Measurements from ENCODE around the gene IARS2.
A peak's percentile ranks its signal among the peaks of the same experiment; 100 is the strongest.
"Not testable (repeated sequence)": the region's sequence is repeated elsewhere in the genome, so short reads cannot be mapped to it uniquely, and the experiment has no call there.

IARS2 gene
- total RNA-seq = 72.1 to 239 (median 185) reads per million in 18 experiments

DNA sequence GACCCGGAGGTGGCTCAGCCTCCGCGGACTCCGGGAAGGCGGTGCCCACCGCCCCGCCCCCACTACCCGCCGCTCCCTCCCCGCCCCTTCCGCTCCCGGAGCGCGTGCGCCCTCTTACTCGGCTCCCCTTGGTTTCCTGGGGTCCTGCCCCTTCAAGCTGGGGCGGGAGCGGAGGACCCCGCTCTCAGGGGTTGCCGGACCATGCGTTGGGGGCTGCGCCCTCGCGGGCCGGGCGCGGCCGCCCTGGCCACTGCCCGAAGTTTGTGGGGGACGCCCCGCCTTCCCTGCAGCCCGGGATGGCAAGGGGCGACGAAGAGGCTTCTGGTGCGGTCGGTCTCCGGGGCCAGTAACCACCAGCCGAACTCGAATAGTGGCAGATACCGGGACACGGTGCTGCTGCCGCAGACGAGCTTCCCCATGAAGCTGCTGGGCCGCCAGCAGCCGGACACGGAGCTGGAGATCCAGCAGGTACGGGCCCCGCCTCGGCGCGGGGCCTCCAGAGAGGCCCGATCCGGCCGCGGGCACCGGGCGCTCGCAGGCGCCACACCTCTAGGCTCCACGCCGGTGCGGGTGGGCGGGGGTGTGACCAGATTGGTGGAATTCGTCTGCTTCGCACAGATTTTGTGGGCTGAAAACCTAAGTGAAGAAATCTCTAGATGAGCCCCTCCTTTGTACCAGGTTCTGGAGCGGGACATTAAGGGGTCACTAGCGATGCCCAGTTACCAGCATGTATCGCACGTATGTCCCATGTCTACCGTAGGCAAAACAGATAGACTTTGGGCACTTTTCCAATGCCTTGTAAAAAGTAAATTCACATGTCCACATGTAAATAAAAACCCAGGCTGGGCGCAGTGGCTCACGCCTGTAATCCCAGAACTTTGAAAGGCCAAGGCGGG, at the start of gene IARS2:
TSS of gene IARS2 (plus strand) at position 117 of the 896 bp plus-strand sequence. CDS start at position 202, 85 bp downstream.
- DNase-seq = peak; percentile 82 to 89

DNA sequence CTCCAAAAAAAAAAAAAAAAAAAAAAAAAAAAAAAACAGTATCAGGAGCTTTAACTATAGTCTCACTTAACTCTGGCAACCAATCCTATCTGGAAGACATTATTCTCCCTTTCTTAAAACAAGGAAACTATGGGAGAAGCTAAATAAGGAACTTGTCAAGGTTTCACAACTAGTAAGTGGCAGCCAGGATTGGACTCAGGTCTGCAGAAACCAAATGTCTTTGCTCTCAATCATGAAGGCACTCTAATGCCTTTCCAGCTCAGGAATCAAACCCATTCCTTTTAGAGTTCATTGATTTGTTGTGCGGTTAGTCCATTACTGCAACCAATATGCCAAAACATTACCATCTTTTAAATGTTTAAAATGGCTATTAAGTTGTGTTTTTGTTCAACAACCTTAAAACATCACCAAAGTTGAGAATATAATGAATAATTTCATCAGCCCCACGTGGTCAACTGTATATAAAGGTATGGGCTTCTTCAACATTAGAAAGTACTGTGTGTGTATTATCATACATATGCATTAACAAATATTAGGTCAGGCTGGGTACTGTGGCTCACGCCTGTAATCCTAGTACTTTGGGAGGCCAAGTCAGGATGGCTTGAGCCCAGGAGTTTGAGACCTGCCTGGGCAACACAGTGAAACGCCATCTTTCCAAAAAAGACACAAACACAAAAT, 49.1 kb upstream of the IARS2 start:
- DNase-seq = peak; percentile 50 to 60

DNA sequence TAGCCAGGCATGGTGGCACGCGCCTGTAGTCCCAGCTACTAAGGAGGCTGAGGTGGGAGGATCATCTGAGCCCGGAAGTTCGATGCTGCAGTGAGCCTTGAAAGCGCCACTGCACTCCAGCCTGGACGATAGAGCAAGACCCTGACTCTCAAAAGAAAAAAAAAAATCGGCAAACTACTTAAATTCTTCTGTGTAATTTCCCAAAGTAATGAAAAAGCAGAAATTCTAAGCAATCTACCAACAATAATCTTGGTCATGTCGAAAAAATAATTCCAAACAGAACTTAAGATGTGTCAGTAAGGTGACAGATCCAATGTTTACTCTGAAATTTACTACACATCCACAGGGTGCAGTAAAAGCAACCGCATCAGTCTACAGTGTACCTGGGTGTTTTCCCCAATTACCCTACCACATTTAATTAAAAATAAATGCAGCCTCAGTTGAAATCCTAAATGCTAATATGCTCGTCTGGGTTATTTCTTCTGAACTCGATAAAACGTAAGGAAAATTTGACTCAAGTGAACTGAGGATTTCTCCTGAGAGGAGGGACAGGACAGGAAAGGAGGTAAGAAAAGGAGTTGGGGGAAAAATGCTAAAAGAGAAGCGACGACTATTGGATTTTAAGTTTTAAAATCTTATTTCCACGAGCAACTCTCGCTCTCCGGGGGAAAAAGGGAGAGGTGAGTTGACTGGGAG, 48.4 kb upstream of the IARS2 start:
- DNase-seq = no peak

DNA sequence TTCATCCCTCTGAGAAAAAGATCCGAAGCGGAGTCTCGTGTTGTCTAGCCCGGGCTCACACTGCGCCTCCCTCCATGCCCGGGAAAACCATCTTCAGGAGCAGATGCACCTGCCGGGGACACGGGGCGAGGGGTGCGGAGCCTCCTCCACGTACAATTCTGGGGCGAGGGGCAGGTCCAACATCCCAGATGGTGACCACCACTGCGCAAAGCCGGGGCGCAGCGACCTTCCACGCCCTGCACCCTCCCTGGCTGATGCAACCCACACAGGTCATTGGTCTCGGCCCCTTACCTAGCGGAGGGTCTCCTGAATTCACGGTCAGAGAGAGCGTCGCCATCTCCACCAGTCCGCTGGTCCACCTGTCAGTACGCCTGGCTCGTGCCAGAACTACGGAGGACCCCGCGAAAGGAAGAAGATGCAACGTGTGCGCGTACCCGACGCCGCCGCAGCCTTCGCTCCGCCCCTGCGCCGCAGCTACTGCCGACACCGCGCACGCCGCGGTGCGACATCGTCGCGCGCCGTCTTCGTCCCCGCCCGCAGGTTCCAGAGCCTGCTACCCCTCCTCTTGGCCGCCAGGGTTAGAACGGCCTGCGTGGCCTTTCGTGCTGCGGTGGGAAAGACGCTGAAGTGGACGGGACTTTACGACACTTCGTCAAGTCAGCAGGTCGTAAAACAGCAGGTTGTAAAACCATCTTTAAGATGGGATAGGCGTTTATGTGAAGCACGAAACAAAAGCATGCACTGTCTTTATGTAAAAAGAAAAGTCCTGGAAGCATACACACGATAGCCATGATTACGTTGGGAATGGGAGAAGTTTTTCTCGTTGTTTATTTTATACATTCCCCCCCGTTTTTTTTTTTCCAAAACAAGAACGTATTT, 47.6 kb upstream of the IARS2 start, which contains the start of gene EPRS1:
TSS of gene EPRS1 (minus strand) at position 454 of the 879 bp plus-strand sequence. CDS start at position 337, 117 bp downstream.
- peak; percentile 97 to 98 for DNase-seq

DNA sequence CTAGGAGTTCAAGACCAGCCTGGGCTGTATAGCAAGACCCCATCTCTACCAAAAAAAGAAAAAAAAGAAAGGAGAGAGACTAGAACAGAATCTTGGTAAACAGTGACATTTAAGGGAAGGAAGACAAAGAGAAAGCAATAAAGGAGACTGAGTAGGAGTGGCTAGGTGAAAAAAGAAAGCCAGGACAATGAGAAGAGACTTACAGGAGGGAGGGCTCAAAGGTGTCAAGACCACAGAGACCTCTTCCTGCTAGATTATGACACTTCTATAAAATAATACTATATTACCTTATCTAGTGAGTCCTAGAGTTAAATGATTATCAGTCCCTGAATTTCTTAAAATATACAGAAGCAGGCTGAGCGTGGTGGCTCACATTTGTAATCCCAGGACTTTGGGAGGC, 37.6 kb upstream of the IARS2 start:
- DNase-seq = no peak

DNA sequence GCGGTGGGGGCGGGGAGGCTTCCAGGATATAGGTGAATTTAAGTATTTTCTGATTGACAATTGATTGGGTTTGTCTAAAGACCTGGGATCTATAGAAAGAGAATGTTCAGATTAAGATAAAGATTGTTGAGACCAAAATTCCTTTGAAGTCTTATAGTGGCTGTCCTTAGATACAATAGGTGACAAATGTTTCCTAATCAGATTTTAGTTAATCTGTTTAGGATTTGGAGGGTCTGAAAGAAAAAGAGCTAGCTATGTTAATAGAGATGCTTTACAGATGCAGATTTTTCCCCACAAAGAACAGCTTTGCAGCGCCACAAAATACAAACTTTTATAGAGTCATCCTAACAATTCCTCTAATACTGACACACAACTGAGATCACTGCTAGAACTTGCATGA, 33.1 kb upstream of the IARS2 start:
- no peak for DNase-seq

DNA sequence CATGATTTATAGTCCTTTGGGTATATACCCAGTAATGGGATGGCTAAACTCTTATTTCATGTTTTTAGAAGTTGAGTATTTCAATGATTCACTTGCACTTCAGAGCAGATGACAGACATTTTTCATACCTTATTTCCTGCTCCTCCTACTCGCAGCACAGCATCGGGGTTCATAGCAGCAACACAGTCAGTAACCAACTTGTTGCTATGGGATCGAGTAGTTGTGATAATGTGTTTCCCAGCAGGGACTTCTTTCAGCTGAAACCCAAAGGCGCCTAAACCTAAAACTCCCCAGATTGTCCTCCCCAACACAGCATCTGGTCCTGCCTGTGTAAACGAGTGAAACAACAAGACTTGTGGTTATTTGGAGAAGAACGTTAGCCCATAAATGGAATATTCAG, 31.3 kb upstream of the IARS2 start:
- DNase-seq = no peak

DNA sequence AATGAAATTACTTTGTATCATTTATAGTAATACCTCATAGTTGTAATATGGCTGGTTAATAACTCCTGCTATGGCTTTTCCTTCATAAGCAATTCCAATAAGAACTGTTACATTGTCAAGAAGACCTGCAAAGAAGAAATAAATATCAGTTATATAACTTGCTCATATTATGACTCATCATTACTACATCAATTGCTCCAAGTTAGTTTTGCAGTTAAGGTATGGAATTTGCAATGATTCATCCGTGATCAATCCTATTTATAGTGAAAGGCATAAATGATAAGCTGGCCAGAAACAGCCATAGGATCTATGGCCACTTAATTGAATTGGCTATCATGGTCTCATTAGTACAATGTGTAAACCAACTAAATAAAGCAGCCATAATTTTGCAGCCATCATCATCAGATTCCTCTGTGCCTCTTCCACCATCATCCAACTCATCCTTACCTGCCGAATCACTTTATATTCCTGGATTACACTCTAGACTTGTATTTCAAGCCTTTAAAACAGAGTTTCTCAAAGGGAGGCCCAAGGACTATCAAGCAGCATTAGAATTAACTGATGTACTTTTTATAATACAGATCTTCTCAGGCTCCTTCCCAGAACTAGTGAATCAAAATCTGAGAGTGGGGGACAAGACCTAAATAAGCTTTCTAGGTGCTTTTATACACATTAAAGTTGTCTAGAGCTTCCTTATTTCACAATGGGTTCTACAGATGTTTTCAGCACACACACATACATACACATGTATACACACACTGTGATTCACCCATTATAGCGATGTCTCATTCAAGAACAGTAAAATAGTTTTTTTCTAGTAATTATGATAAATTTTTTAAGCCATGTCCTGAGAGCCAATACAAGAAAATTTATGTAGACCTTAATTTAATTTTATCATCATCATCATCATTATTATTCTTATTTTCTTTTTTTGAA, 26.4 kb upstream of the IARS2 start:
- DNase-seq = no peak

DNA sequence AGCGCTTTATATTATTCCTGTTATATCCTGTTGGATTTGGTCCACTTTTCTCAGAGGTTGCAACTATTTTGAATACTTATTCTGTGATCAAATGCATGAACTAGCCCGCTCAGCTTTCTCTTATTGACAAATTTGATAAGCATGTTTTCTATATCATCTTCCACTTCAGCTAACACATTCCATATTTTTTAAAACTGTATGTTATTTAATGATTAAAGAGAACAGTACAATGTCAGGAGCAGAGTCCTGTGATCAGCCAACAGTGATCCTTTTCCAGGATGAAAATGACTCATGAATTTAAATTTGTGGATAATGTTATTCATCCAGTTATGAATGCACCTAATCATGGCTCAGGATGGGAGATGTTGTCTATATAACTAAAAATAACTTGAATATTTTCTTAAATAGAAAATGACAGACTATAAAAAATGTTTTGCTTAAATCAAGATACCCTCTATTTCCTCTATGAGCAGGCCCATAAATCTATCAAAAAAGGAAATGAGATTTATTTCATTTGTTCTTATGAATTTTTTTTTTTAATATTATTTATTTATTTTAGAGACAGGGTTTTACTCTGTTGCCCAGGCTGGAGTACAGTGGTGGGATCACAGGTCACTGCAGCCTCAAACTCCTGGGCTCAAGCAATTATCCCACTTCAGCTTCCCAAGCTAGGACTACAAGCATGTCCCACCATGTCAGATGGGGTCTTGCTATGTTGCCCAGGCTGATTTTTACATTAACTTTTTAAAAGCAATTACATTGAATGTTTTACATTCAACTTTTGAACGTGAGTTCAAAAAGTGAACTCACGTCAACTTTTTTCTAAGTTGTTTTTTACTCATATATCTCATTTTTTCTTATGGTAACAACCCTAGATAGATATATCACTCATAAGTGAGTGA, 16.8 kb upstream of the IARS2 start:
- no peak for DNase-seq

DNA sequence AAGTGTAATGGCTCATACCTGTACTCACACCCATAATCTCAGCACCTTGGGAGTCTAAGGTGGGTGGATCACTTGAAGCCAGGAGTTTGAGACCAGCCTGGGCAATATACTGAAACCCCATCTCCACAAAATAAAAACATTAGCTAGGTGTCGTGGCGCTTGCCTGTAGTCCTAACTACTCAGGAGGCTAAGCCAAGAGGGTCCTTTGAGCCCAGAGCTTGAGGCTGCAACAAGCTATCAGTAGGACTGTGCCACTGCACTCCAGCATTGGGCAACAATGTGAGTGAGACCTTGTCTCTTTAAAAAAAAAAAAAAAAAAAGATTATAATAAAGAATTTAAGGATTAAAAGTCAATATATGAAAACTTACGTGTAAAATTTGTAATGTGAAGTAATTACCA, 16.0 kb upstream of the IARS2 start:
- DNase-seq = no peak

DNA sequence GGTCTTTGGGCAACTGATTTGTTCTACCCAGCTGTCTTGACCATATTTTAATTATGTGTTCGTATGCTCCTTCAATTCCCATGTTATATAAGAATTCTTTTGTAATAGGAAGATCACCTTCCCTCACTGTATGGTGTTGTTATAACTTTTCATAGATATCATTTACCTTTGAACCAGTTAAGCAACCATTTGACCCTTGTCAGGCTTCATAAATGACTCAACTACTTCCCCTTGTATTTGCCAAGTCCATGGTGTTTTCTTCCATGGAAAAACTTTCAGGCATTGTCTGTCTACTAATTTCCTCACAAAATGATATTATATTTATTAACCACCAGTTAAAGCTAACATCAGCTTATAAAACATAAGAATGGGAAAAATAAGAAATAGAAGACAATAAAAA, 9.5 kb upstream of the IARS2 start:
- peak; percentile 1 to 37 for DNase-seq

DNA sequence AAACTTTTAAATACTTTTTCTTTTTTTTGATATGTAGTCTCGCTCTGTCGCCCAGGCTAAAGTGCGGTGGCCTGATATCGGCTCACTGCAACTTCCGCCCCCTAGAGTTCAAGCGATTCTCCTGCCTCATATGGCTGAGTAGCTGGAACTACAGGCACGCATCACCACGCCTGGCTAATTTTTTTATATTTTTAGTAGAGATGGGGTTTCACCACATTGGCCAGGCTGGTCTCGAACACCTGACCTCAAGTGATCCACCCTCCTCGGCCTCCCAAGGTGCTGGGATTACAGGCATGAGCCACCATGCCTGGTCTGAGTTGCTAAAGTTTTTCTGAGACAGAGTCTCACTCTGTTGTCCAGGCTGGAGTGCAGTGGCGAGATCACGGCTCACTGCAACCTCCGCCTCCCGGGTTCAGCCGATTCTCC, 7.7 kb upstream of the IARS2 start:
- DNase-seq = not testable (repeated sequence)

DNA sequence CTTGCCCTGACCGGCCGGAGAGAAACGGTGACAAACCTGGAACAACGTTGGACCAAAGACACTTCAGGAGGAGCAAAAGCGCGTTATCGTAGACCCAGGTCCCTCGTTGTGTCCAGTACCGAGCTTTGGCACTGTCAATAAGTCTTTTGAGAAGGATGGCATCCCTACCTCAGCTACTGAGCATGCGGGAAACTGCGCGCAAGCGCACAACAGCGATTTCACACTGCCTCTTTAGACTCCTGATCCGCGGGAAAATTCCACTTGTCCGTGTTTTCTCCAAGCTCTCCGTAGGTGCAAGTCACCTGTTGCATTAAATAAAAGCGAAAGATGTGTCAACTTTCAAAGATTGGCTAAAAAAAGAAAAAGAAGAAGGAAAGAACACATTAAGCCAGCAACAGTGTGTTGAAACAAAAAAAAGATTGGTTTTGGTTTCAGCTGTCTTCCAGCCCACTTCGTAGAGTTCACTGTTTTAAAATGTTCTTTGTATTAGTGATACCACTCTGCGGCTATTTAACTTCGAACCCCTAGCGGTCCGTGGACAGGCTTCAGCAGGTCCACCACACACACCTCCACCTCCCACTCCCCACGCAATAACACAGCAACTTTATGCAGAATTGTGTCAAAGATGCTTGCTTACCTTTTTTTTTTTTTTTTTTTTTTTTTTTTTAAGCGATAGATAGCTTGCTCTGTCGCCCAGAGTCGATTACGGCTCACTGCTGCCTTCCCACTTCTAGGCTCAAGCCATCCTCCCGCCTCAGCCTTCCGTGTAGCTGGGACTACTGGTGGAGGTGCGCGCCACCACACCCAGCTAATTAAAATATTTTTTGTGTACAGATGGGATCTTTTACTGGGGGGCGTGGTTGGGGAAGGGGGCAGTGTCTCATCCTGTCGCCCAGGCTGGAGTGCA, 4.0 kb upstream of the IARS2 start, which contains the start of gene BPNT1:
TSS of gene BPNT1 (minus strand) at position 139 of the 907 bp plus-strand sequence. CDS start 9,942 bp downstream, outside the sequence.
- DNase-seq = peak; percentile 98

DNA sequence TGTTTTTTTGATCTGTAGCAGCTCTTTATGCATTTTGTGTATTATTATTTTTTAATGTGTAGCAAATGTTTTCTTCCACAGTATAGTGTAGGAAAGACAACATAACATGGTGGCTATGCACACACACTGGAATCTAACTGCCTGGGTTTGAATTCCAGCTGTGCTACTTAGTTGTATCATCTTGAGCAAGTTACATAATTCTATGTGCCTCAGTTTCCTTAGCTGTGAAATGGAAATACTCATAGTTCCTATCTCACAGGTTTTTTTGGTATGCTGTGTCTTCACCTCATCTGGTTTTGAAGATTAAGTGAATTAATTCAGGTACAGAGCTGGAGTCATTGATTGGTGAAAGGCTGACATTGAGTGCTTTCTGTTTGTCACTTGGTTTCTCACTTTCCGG, 1.2 kb upstream of the IARS2 start:
- no peak for DNase-seq

DNA sequence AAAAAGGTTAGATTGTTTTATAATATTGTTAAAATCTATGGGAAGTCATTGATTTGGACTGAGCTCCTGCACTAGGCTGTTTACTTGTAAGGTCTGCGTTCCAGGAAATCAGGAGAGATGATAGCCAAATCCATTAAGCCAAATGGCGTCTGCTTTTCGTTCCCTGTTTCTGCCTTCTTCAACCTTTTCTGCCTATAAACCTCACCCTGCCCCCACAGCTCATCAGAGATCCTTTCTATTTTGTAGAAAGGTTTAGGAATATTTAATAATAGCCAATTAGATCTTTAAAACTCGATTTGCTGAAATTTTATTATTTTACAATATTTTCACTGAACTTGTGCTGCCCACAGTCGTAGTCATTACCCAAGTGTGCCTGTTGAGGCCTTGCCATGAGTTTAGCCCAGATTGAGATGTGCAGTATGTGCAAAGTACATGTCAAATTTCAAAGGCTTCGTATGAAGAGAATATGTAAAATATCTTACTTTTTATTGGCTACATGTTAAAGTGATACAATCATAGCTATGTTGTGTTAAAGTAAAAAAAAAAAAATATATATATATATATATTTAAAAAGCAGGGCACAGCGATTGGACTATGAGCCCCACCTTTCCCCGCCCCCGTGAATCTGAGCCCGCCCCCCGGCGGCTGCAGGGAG, 444 bp upstream of the IARS2 start:
- DNase-seq = no peak

DNA sequence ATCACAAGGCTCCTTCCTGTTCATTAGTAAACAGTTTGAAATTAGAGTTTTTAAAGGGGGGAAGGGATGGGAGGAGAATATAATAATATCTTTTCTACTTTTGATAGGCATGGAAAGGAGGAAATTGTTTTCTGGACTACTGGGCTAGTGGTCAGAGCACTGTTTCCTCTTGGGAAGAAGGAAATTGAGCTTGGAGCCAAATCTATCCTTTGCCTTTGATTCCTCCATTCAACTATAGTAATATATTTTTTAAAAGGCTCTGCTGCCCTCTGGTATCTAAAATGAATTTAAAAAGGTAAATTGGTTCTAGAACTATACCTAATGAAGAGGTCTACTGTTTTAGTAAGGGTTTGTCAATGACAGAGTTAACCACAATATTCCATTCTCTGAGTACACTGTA, 5.9 kb downstream of the IARS2 start:
- no peak for DNase-seq

DNA sequence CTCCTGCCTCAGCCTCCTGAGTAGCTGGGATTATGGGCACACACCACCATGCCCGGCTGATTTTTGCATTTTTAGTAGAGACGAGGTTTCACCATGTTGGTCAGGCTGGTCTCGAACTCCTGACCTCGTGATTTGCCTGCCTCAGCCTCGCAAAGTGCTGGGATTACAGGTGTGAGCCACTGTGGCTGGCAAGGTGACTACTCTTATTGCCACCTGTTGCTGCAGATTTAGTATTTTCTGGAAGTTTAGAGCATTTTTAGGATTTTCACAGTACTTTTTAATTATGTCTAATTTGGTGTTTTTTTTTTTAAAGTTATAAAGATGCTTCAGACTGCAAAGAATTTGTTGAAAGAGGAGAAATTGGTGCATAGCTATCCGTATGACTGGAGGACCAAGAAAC, 16.5 kb downstream of the IARS2 start:
- DNase-seq = not testable (repeated sequence)

DNA sequence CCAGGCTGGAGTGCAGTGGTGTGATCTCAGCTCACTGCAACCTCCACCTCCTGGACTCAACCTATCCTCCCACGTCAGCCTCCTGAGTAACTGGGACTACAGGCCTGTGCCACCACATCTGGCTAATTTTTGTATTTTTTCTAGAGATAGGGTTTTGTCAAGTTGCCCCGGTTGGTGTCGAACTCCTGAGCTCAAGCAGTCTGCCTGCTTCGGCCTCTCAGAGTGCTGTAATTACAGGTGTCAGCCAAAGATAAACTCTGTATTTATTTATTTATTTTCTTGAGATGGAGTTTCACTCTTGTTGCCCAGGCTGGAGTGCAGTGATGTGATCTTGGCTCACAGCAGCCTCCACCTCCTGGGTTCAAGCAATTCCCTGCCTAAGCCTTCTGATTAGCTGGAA, 18.7 kb downstream of the IARS2 start:
- not testable (repeated sequence) for DNase-seq
